DND-41 (cell line): ENCODE results near the gene TSNAX.
A peak's percentile ranks its signal among the peaks of the same experiment; 100 is the strongest.

Experiments used
- ATAC-seq: fragments of 200-7000 bp; cut with Tn5 transposase; 3 replicates; pipeline ENCODE4 v1.9.1; 2021; ENCODE audit warnings: low read depth; ENCODE audit not compliant: insufficient read depth
- DNase-seq: peaks from one replicate; pipeline ENCODE4 v3.0.0-alpha.2; 2020
- H2AFZ ChIP-seq: 2 replicates; pipeline ENCODE4 v1.6.0; 2012; ENCODE audit warnings: low read depth, low read length
- H3K27ac ChIP-seq: 2 replicates; pipeline ENCODE4 v1.5.1; 2012; ENCODE audit warnings: low read length, inconsistent platforms
- H3K27me3 ChIP-seq: fragments of 200-600 bp; sonication (generic); 2 replicates; pipeline ENCODE4 v1.6.0; 2012; ENCODE audit warnings: low read length, mild to moderate bottlenecking, inconsistent platforms; ENCODE audit not compliant: insufficient read depth, poor library complexity
- H3K36me3 ChIP-seq: 2 replicates; pipeline ENCODE4 v1.5.1; 2012; ENCODE audit warnings: low read length, inconsistent platforms; ENCODE audit not compliant: insufficient read depth
- H3K4me1 ChIP-seq: 2 replicates; pipeline ENCODE4 v1.5.1; 2012; ENCODE audit warnings: mild to moderate bottlenecking, low read length; ENCODE audit not compliant: insufficient read depth
- H3K4me2 ChIP-seq: 2 replicates; pipeline ENCODE4 v1.6.0; 2012; ENCODE audit warnings: mild to moderate bottlenecking, moderate library complexity, low read length, inconsistent platforms; ENCODE audit not compliant: insufficient read depth
- H3K4me3 ChIP-seq, 2 experiments: fragments of 200-600 bp in 1 of 2; shearing (Covaris generic) in 1 of 2; 2 replicates each; pipeline ENCODE4 v1.5.1; 2012 to 2016; ENCODE audit warnings: inconsistent platforms in 2 of 2, low read length in 2 of 2, mild to moderate bottlenecking in 2 of 2, low read depth in 1 of 2, moderate library complexity in 1 of 2
- H3K79me2 ChIP-seq: 2 replicates; pipeline ENCODE4 v1.6.0; 2012; ENCODE audit warnings: low read length, inconsistent platforms; ENCODE audit not compliant: insufficient read depth
- H3K9ac ChIP-seq: 2 replicates; pipeline ENCODE4 v1.6.0; 2012; ENCODE audit warnings: low read depth, mild to moderate bottlenecking, inconsistent platforms, low read length, moderate library complexity
- H3K9me3 ChIP-seq: 2 replicates; pipeline ENCODE4 v1.5.1; 2012; ENCODE audit warnings: low read length, moderate library complexity, mild to moderate bottlenecking, inconsistent platforms; ENCODE audit not compliant: insufficient read depth, severe bottlenecking
- H4K20me1 ChIP-seq: 2 replicates; pipeline ENCODE4 v1.6.0; 2012; ENCODE audit warnings: low read length; ENCODE audit not compliant: insufficient read depth
- EZH2 ChIP-seq: IDR thresholded peaks from 3 replicates; pipeline ENCODE4 v1.6.1; 2012; ENCODE audit warnings: borderline replicate concordance, low read depth, mild to moderate bottlenecking, moderate library complexity, low read length, inconsistent platforms; ENCODE audit not compliant: severe bottlenecking
- TF ChIP-seq, protein P1 (sequence below): IDR thresholded peaks from 2 replicates; pipeline ENCODE4 v1.5.1; 2012; ENCODE audit warnings: borderline replicate concordance, low read length, moderate library complexity, mild to moderate bottlenecking; ENCODE audit not compliant: poor library complexity, severe bottlenecking; ENCODE audit errors: extremely low read depth

The TSNAX gene

DNA sequence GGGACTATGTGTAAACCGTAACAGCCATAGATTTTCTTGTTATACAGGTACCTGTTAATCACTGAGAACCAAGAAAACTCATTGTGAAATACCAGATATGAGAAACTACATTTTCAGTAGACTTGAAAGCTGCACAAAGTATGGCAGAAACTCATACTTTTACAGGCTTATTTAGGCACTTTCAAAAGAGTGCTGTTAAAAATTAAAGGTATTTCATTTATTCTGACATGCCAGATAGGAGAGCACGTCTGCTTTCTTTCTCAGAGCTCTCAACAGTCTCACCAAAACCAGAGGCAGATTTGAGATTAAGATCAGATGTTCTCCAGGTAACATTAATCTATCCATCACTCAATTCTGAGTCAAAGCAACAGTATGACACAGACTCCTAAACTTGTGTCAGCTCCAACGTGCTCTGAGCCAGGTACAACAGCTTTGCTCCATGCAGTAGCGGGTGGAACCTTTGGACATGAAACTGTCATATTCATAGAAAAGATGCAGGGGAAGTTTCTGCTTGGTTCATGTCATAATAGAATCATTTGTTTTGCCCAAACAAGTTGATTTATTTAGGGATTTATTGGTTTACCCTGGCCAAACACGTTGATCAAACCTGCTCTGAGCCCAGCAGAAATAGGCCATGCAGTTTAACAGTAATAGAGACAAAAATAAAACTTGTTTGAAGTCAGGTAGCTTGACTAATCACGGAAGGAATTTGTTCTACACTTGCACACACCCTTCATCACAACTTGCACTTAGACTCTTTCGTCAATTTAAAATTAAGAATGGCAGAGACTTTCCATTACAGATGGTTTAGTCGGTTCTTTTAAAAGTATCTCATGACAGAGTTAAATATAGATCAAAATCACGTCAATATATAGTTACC, 20.8 kb upstream of the TSNAX start:
- no peaks in the 10 kb centered on the region for H4K20me1 ChIP-seq
- no peak for ATAC-seq
- no peak for DNase-seq
- H2AFZ ChIP-seq, result no peak overlapping the region
- no peaks in the 10 kb centered on the region for H3K36me3 ChIP-seq
- no peak for TF ChIP-seq EZH2
- TF ChIP-seq, protein P1, sequence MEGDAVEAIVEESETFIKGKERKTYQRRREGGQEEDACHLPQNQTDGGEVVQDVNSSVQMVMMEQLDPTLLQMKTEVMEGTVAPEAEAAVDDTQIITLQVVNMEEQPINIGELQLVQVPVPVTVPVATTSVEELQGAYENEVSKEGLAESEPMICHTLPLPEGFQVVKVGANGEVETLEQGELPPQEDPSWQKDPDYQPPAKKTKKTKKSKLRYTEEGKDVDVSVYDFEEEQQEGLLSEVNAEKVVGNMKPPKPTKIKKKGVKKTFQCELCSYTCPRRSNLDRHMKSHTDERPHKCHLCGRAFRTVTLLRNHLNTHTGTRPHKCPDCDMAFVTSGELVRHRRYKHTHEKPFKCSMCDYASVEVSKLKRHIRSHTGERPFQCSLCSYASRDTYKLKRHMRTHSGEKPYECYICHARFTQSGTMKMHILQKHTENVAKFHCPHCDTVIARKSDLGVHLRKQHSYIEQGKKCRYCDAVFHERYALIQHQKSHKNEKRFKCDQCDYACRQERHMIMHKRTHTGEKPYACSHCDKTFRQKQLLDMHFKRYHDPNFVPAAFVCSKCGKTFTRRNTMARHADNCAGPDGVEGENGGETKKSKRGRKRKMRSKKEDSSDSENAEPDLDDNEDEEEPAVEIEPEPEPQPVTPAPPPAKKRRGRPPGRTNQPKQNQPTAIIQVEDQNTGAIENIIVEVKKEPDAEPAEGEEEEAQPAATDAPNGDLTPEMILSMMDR, result no peak
- no peaks in the 10 kb centered on the region for H3K79me2 ChIP-seq
- H3K4me3 ChIP-seq, result no peak overlapping the region
- no peak overlapping the region for H3K9ac ChIP-seq
- H3K27ac ChIP-seq, result no peak overlapping the region
- H3K9me3 ChIP-seq, result no peaks in the 10 kb centered on the region
- no peaks in the 10 kb centered on the region for H3K4me1 ChIP-seq
- H3K4me2 ChIP-seq, result no peak overlapping the region
- H3K27me3 ChIP-seq, result peaks cover 3% of the 10 kb centered on the region

DNA sequence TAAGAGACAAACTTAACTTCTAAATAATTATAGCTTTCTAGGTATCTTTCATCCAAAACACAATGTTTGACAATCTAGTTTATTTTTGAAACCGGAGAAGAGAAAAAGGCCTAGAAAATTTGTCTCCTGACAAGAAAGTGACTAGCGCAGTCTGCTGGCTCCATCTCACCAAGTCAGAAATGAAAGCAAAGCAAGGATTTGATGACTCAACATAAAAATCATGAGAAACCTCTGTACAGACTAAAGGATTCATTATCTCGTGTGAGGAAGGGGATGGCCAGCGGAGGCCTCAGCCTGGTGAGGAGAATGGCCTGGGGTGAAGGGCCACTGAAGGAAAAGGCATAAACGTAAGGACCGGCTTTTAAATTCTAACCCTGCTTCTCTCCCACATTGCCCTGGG, 20.0 kb upstream of the TSNAX start:
- TF ChIP-seq EZH2, result no peak
- TF ChIP-seq, protein P1, result no peak
- no peak for DNase-seq
- no peaks in the 10 kb centered on the region for H4K20me1 ChIP-seq
- H3K4me1 ChIP-seq, result no peaks in the 10 kb centered on the region
- H3K9ac ChIP-seq, result no peak overlapping the region
- H3K27me3 ChIP-seq, result peaks cover 3% of the 10 kb centered on the region
- no peaks in the 10 kb centered on the region for H3K36me3 ChIP-seq
- H3K4me2 ChIP-seq, result no peak overlapping the region
- no peak for ATAC-seq
- no peak overlapping the region for H3K27ac ChIP-seq
- no peak overlapping the region for H2AFZ ChIP-seq
- no peaks in the 10 kb centered on the region for H3K79me2 ChIP-seq
- H3K4me3 ChIP-seq, result no peak overlapping the region
- H3K9me3 ChIP-seq, result no peaks in the 10 kb centered on the region

GRCh38 chr1:231508941-231509340, 19.5 kb upstream of the TSNAX start:
- Histone ChIP-seq H3K4me1 (no peaks in the 10 kb centered on the region), H3K36me3 (no peaks in the 10 kb centered on the region), H3K9me3 (no peaks in the 10 kb centered on the region), H3K9ac (no peak overlapping the region), H2AFZ (no peak overlapping the region), H4K20me1 (no peaks in the 10 kb centered on the region), H3K4me3 (no peak overlapping the region), H3K27me3 (peaks cover 3% of the 10 kb centered on the region), H3K27ac (no peak overlapping the region), H3K79me2 (no peaks in the 10 kb centered on the region), H3K4me2 (no peak overlapping the region)
- TF ChIP-seq EZH2, result no peak
- TF ChIP-seq, protein P1, result no peak
- DNase-seq, result no peak
- ATAC-seq, result 0 out of 3 replicates have a peak, but pooled peaks have one; percentile 33
